Nephron progenitor cell (in vitro differentiated cells): Measurements from ENCODE around the gene CACNA2D2.

Source experiments
- DNase-seq: peaks from one replicate; pipeline ENCODE4 v3.0.0; 2021
- H3K27ac Mint-ChIP-seq: 2 replicates; pipeline ENCODE4 v1.8.0; 2021; ENCODE audit warnings: mild to moderate bottlenecking, moderate library complexity, mixed read lengths
- H3K27me3 Mint-ChIP-seq: 2 replicates; pipeline ENCODE4 v1.8.0; 2021; ENCODE audit warnings: mild to moderate bottlenecking, low read depth, mixed read lengths; ENCODE audit not compliant: poor library complexity
- H3K36me3 Mint-ChIP-seq: 2 replicates; pipeline ENCODE4 v1.8.0; 2021; ENCODE audit warnings: low read depth, mixed read lengths
- H3K4me1 Mint-ChIP-seq: 2 replicates; pipeline ENCODE4 v1.8.0; 2021; ENCODE audit warnings: mixed read lengths
- H3K4me3 Mint-ChIP-seq: 2 replicates; pipeline ENCODE4 v1.8.0; 2021; ENCODE audit warnings: mild to moderate bottlenecking, moderate library complexity, mixed read lengths
- H3K9me3 Mint-ChIP-seq: 2 replicates; pipeline ENCODE4 v1.8.0; 2021; ENCODE audit warnings: mild to moderate bottlenecking, moderate library complexity, mixed read lengths
- TF ChIP-seq, protein P1 (sequence below): fragments of 200-600 bp; sonication (generic); IDR thresholded peaks from 2 replicates; pipeline ENCODE4 v1.5.0; 2021; ENCODE audit warnings: antibody characterized with exemption

Gene CACNA2D2

GRCh38 chr3:50314342-50314741 lies 189.1 kb downstream of the CACNA2D2 start:
- Mint-ChIP-seq H3K36me3 (peaks cover 58% of the 10 kb centered on the region), H3K4me3 (no peak overlapping the region), H3K27ac (peak overlapping the region; percentile 62), H3K9me3 (peaks cover 28% of the 10 kb centered on the region), H3K27me3 (no peaks in the 10 kb centered on the region), H3K4me1 (peaks cover 38% of the 10 kb centered on the region)
- TF ChIP-seq, protein P1, sequence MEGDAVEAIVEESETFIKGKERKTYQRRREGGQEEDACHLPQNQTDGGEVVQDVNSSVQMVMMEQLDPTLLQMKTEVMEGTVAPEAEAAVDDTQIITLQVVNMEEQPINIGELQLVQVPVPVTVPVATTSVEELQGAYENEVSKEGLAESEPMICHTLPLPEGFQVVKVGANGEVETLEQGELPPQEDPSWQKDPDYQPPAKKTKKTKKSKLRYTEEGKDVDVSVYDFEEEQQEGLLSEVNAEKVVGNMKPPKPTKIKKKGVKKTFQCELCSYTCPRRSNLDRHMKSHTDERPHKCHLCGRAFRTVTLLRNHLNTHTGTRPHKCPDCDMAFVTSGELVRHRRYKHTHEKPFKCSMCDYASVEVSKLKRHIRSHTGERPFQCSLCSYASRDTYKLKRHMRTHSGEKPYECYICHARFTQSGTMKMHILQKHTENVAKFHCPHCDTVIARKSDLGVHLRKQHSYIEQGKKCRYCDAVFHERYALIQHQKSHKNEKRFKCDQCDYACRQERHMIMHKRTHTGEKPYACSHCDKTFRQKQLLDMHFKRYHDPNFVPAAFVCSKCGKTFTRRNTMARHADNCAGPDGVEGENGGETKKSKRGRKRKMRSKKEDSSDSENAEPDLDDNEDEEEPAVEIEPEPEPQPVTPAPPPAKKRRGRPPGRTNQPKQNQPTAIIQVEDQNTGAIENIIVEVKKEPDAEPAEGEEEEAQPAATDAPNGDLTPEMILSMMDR, result no peak
- DNase-seq, result no peak
